Measurements from ENCODE around the gene NEK9. TPM values are rescaled to one million over a fixed set of nuclear protein-coding genes. Genes with fewer than 3 reads are reported as not detected.

Gene NEK9
- total RNA-seq, 4 donors from 2014 or later, result 28.7 to 73.9 (median 59.4) TPM

GRCh38 chr14:75126121-75126544 is 715 bp downstream of the NEK9 start:
- 1 to 2% methylated on average over 6 of the region's 6 CpGs for WGBS, 2 donors
- intact Hi-C loops (cut with DNase I; ENCODE audit: low total_unique reads), result loop anchor here (10.0 kb wide), 1 partner anchor 369 kb away; no protein-coding TSS in a partner anchor
- peak overlapping the region; percentile 50 for H3K4me3 ChIP-seq (ENCODE audit: low read depth, poor library complexity, severe bottlenecking)
- no peak for DNase-seq (ENCODE audit: low spot score in 2 of 2)
- TF ChIP-seq POLR2A (IDR thresholded peaks at IDR 0.05) (no peak), CTCF (IDR thresholded peaks at IDR 0.05) (no peak)

GRCh38 chr14:75125617-75126016 is 1.2 kb downstream of the NEK9 start:
- 66 to 67% methylated on average over 5 of the region's 5 CpGs for WGBS, 2 donors
- intact Hi-C loops (cut with DNase I; ENCODE audit: low total_unique reads), result loop anchor here (10.0 kb wide), 1 partner anchor 369 kb away; no protein-coding TSS in a partner anchor
- no peak overlapping the region for H3K4me3 ChIP-seq (ENCODE audit: low read depth, poor library complexity, severe bottlenecking)
- no peak for DNase-seq (ENCODE audit: low spot score in 2 of 2)
- TF ChIP-seq POLR2A (IDR thresholded peaks at IDR 0.05) (no peak), CTCF (IDR thresholded peaks at IDR 0.05) (no peak)

- WGBS, 2 donors, result 27% methylated on average over 7 of the region's 7 CpGs
- TF ChIP-seq CTCF (IDR thresholded peaks at IDR 0.05) (no peak), POLR2A (IDR thresholded peaks at IDR 0.05) (no peak)
- intact Hi-C loops (cut with DNase I; ENCODE audit: low total_unique reads), result loop anchor here (10.0 kb wide), 1 partner anchor 371 kb away; no protein-coding TSS in a partner anchor
- DNase-seq (ENCODE audit: low spot score in 2 of 2), result no peak
- no peak overlapping the region for H3K4me3 ChIP-seq (ENCODE audit: low read depth, poor library complexity, severe bottlenecking)
Measured at GRCh38 chr14:75123991-75124390, 2.9 kb downstream of the NEK9 start.

- TF ChIP-seq POLR2A (IDR thresholded peaks at IDR 0.05), result no peak
- no peak for TF ChIP-seq CTCF (IDR thresholded peaks at IDR 0.05)
- 93 to 94% methylated on average over 7 of the region's 7 CpGs for WGBS, 2 donors
- intact Hi-C loops (cut with DNase I; ENCODE audit: low total_unique reads), result loop anchor here (10.0 kb wide), 1 partner anchor 373 kb away; no protein-coding TSS in a partner anchor
- DNase-seq (ENCODE audit: low spot score in 2 of 2), result no peak
- H3K4me3 ChIP-seq (ENCODE audit: low read depth, poor library complexity, severe bottlenecking), result no peak overlapping the region
Measured at GRCh38 chr14:75121552-75121951, 5.3 kb downstream of the NEK9 start.

GRCh38 chr14:75120541-75121291 is 6.1 kb downstream of the NEK9 start:
- intact Hi-C loops (cut with DNase I; ENCODE audit: low total_unique reads), result loop anchor here (10.0 kb wide), 1 partner anchor 374 kb away; no protein-coding TSS in a partner anchor
- no peak overlapping the region for H3K4me3 ChIP-seq (ENCODE audit: low read depth, poor library complexity, severe bottlenecking)
- no peak for DNase-seq (ENCODE audit: low spot score in 2 of 2)
- no peak for TF ChIP-seq CTCF (IDR thresholded peaks at IDR 0.05)
- no peak for TF ChIP-seq POLR2A (IDR thresholded peaks at IDR 0.05)
- WGBS, 2 donors, result 70 to 76% methylated on average over 3 of the region's 3 CpGs
